ENCODE measurements around the gene CGGBP1.

DNA sequence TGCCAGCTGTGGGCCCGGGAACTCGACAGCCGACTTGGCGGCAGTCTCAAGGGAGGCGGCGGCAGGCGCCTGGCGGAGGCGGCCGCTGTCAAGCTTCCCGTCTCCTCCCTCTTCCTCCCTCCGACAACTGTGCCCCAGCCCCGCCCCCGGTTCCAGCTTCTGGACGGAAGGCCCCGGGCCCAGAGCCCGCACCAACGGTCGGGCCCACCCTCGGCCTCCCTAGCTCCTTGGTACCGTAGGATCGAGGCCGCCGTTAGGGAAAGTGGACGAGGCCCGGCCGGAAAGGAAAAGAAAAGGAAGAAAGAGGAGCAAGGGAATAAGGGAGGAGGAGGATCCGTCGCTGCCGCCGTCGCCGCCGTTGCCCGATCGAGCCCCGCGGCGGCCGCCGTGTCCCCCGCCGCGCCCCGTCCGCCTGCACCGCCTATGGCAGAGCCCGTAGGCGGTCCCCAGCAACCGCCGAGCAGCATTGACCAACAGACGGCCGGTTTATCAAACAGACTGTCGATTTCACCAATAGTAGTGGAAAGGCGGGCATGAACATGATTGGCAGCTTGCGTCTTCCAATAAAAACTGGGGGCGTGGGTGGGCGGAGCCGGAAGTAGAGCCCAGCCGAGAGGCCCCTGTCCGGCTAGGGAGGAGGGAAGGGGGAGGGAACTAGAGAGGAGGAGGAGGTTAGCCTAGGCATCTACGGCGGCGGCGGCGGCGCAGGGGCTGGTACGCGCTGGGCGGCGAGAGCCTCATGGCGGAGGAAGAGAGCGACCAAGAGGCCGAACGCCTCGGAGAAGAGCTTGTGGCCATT lies at the start of gene CGGBP1, which contains the start of gene ZNF654:
- TF ChIP-seq, protein P1, sequence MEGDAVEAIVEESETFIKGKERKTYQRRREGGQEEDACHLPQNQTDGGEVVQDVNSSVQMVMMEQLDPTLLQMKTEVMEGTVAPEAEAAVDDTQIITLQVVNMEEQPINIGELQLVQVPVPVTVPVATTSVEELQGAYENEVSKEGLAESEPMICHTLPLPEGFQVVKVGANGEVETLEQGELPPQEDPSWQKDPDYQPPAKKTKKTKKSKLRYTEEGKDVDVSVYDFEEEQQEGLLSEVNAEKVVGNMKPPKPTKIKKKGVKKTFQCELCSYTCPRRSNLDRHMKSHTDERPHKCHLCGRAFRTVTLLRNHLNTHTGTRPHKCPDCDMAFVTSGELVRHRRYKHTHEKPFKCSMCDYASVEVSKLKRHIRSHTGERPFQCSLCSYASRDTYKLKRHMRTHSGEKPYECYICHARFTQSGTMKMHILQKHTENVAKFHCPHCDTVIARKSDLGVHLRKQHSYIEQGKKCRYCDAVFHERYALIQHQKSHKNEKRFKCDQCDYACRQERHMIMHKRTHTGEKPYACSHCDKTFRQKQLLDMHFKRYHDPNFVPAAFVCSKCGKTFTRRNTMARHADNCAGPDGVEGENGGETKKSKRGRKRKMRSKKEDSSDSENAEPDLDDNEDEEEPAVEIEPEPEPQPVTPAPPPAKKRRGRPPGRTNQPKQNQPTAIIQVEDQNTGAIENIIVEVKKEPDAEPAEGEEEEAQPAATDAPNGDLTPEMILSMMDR (IDR thresholded peaks at IDR 0.05), result no peak
- peak in 1 of 2 donors; percentile 51 for TF ChIP-seq POLR2A (IDR thresholded peaks at IDR 0.05)
